ENCODE results near the gene ABCA13.

- no peak for TF ChIP-seq EZH2 (IDR thresholded peaks at IDR 0.05; ENCODE audit: insufficient read depth, poor library complexity, severe bottlenecking)
- no peak for TF ChIP-seq EZH2phosphoT487 (IDR thresholded peaks at IDR 0.05; ENCODE audit: insufficient read depth, low read depth)
These were observed 489.1 kb downstream of the ABCA13 start for GRCh38 chr7:48660306-48660870.

All from GM23248 (cell line).